Fibroblast of the conjunctiva (primary cell): ENCODE measurements around the gene KCNQ1.

Source experiments
- DNase-seq: peaks from one replicate; pipeline ENCODE4 v3.0.0-alpha.2; 2010; ENCODE audit warnings: low read depth

The KCNQ1 gene

GRCh38 chr11:2581151-2581930 is 136.5 kb downstream of the KCNQ1 start:
- no peak for DNase-seq

GRCh38 chr11:2581931-2582350 is 137.1 kb downstream of the KCNQ1 start:
- DNase-seq: no peak

GRCh38 chr11:2582351-2582945 is 137.6 kb downstream of the KCNQ1 start:
- no peak for DNase-seq

- DNase-seq: no peak
Measured at GRCh38 chr11:2582946-2583604, 138.3 kb downstream of the KCNQ1 start.

GRCh38 chr11:2583605-2583958 is 138.8 kb downstream of the KCNQ1 start:
- no peak for DNase-seq

- no peak for DNase-seq
Measured at GRCh38 chr11:2584434-2584811, 139.6 kb downstream of the KCNQ1 start.

- no peak for DNase-seq
Measured at GRCh38 chr11:2584812-2585565, 140.2 kb downstream of the KCNQ1 start.

- no peak for DNase-seq
Measured at GRCh38 chr11:2585566-2586086, 140.8 kb downstream of the KCNQ1 start.

GRCh38 chr11:2586087-2586792 is 141.4 kb downstream of the KCNQ1 start:
- DNase-seq: no peak

GRCh38 chr11:2586793-2587131 is 142.0 kb downstream of the KCNQ1 start:
- no peak for DNase-seq

GRCh38 chr11:2587132-2587930 is 142.5 kb downstream of the KCNQ1 start:
- no peak for DNase-seq

GRCh38 chr11:2587976-2588748 is 143.4 kb downstream of the KCNQ1 start:
- no peak for DNase-seq

- DNase-seq: no peak
Measured at GRCh38 chr11:2588809-2589537, 144.2 kb downstream of the KCNQ1 start.

- DNase-seq: no peak
Measured at GRCh38 chr11:2589538-2589934, 144.7 kb downstream of the KCNQ1 start.

- DNase-seq: no peak
Measured at GRCh38 chr11:2590131-2590964, 145.5 kb downstream of the KCNQ1 start.

GRCh38 chr11:2590965-2591754 is 146.4 kb downstream of the KCNQ1 start:
- DNase-seq: no peak

- DNase-seq: no peak
Measured at GRCh38 chr11:2591805-2592204, 147.0 kb downstream of the KCNQ1 start.
